Smooth muscle cell (in vitro differentiated cells): ENCODE measurements around the gene ARID4B. TPM values are rescaled to one million over a fixed set of nuclear protein-coding genes. Genes with fewer than 3 reads are reported as not detected.

Source experiments
- DNase-seq: peaks from one replicate; lab custom pipeline; 2025; ENCODE audit not compliant: unreplicated experiment; lab: John Stamatoyannopoulos, UW
- H2AFZ ChIP-seq: fragments of 200-600 bp; sonication (generic); 2 replicates; pipeline ENCODE4 v1.6.0; 2016; ENCODE audit warnings: antibody characterized with exemption, low read depth, mild to moderate bottlenecking
- H3F3A ChIP-seq: fragments of 200-600 bp; sonication (generic); 2 replicates; pipeline ENCODE4 v1.6.0; 2017; ENCODE audit warnings: antibody characterized with exemption, low read depth
- H3K27ac ChIP-seq: fragments of 200-600 bp; sonication (generic); 2 replicates; pipeline ENCODE4 v1.5.1; 2016; ENCODE audit warnings: low read depth, mild to moderate bottlenecking
- H3K27me3 ChIP-seq: fragments of 200-600 bp; sonication (generic); 2 replicates; pipeline ENCODE4 v1.6.1; 2016; ENCODE audit warnings: low read depth, mild to moderate bottlenecking
- H3K36me3 ChIP-seq: fragments of 200-600 bp; sonication (generic); 2 replicates; pipeline ENCODE4 v1.5.1; 2016; ENCODE audit warnings: low read depth
- H3K4me1 ChIP-seq: fragments of 200-600 bp; sonication (generic); 2 replicates; pipeline ENCODE4 v1.5.1; 2016; ENCODE audit warnings: low read depth
- H3K4me2 ChIP-seq: fragments of 200-600 bp; sonication (generic); 2 replicates; pipeline ENCODE4 v1.6.0; 2016; ENCODE audit warnings: mild to moderate bottlenecking
- H3K4me3 ChIP-seq: fragments of 200-600 bp; sonication (generic); 2 replicates; pipeline ENCODE4 v1.5.1; 2016; ENCODE audit warnings: mild to moderate bottlenecking
- H3K79me2 ChIP-seq: fragments of 200-600 bp; sonication (generic); 2 replicates; pipeline ENCODE4 v1.6.0; 2016; ENCODE audit warnings: low read depth, mild to moderate bottlenecking
- H3K9ac ChIP-seq: fragments of 200-600 bp; sonication (generic); 2 replicates; pipeline ENCODE4 v1.6.0; 2016; ENCODE audit warnings: low read depth
- H3K9me3 ChIP-seq: fragments of 200-600 bp; sonication (generic); replicated peaks from 2 replicates; pipeline ENCODE4 v1.5.1; 2016; ENCODE audit warnings: low read depth
- H4K20me1 ChIP-seq: fragments of 200-600 bp; sonication (generic); 2 replicates; pipeline ENCODE4 v1.6.0; 2016; ENCODE audit warnings: low read depth
- CTCF ChIP-seq: fragments of 200-600 bp; sonication (generic); IDR thresholded peaks from 2 replicates; pipeline ENCODE4 v1.5.1; 2017; ENCODE audit warnings: borderline replicate concordance, mild to moderate bottlenecking, antibody characterized with exemption; ENCODE audit not compliant: insufficient read depth, poor library complexity, severe bottlenecking
- WGBS: methylation state at CpG from one replicate; pipeline ENCODE4 v1.1.7; 2016; ENCODE audit warnings: low lambda C conversion rate; 5-methylcytosine and 5-hydroxymethylcytosine counted together
- polyA plus RNA-seq: library from polyadenylated mRNA; unstranded; fragments of >200 nt; fragmentation: Nextera tagmentation; extraction: Ambion mirVana; gene quantifications from 2 replicates; pipeline ENCODE4 v1.2.1, GENCODE V29; 2016
- total RNA-seq: library from RNA; depleted of rRNA; stranded (reverse); fragments of >200 nt; gene quantifications from 2 replicates; pipeline ENCODE4 v1.2.3, GENCODE V29; 2014

The ARID4B gene
- total and polyA plus RNA-seq, 2 experiments from 2014 or later: 29.0 to 33.2 TPM

- H3K4me2 ChIP-seq: peak overlapping the region; percentile 61
Observed at GRCh38 chr1:235304549-235305451, 23.2 kb downstream of the ARID4B start.

DNA sequence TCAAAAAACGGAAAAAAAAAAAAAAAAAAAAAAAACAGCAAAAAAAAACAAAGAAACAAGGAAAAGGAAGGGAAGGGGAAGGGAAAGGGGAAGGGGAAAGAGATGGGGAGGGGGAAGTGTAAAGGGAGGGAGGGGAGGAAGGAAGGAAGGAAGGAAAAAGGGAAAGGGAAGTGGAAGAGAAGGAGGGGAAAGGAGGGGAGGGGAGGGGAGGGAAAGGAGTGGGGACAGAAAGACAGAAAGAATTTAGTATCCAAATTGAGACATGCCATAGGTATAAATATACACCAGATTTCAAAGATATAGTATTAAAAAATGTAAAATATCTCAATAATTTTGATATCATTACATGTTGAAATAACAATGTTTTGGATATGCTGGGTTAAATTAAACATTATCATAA lies 25.8 kb downstream of the ARID4B start:
- Histone ChIP-seq H3K9me3 (no peaks in the 10 kb centered on the region), H4K20me1 (peaks cover 100% of the 10 kb centered on the region)
- no peak for TF ChIP-seq CTCF

More at GRCh38 chr1:235304549-235305451, 23.2 kb downstream of the ARID4B start:
- Histone ChIP-seq H3K79me2 (peaks cover 86% of the 10 kb centered on the region), H3K4me1 (peaks cover 7% of the 10 kb centered on the region), H3K27ac (peak overlapping the region; percentile 40), H3K4me3 (no peak overlapping the region), H3K9me3 (no peaks in the 10 kb centered on the region), H3F3A (peaks cover 6% of the 10 kb centered on the region), H3K27me3 (no peaks in the 10 kb centered on the region), H2AFZ (no peak overlapping the region), H4K20me1 (peaks cover 90% of the 10 kb centered on the region), H3K9ac (peak overlapping the region; percentile 7), H3K36me3 (no peaks in the 10 kb centered on the region)
- WGBS: 62% methylated on average over 6 of the region's 6 CpGs
- DNase-seq: no peak
- no peak for TF ChIP-seq CTCF

GRCh38 chr1:235299169-235299858 lies 28.7 kb downstream of the ARID4B start:
- Histone ChIP-seq H3K4me3 (no peak overlapping the region), H3K4me2 (no peak overlapping the region), H3K9me3 (no peaks in the 10 kb centered on the region), H3K79me2 (peaks cover 99% of the 10 kb centered on the region), H3K4me1 (no peaks in the 10 kb centered on the region), H3K27ac (no peak overlapping the region), H3K9ac (no peak overlapping the region), H2AFZ (no peak overlapping the region), H3K36me3 (no peaks in the 10 kb centered on the region), H3F3A (no peaks in the 10 kb centered on the region), H4K20me1 (peaks cover 100% of the 10 kb centered on the region), H3K27me3 (no peaks in the 10 kb centered on the region)
- 90% methylated on average over 10 of the region's 10 CpGs for WGBS
- DNase-seq: no peak
- TF ChIP-seq CTCF: no peak

More for the DNA sequence above, 25.8 kb downstream of the ARID4B start:
- H3K4me3 ChIP-seq: no peak overlapping the region
- no peak overlapping the region for H2AFZ ChIP-seq
- no peak overlapping the region for H3K27ac ChIP-seq
- peaks cover 99% of the 10 kb centered on the region for H3K79me2 ChIP-seq
- H3F3A ChIP-seq: peaks cover 6% of the 10 kb centered on the region
- H3K36me3 ChIP-seq: no peaks in the 10 kb centered on the region
- H3K4me2 ChIP-seq: no peak overlapping the region
- DNase-seq: no peak
- WGBS: 43% methylated on average over 1 of the region's 1 CpG
- H3K27me3 ChIP-seq: no peaks in the 10 kb centered on the region
- no peak overlapping the region for H3K9ac ChIP-seq
- H3K4me1 ChIP-seq: peaks cover 7% of the 10 kb centered on the region
